Esophagus squamous epithelium (tissue), 4 donors: ENCODE data around the gene SYNE2.

Experiments
- POLR2A ChIP-seq, 4 donors: fragments of 450-650 bp; IDR thresholded peaks; one replicate each; pipeline ENCODE4 v1.6.1; 2017; ENCODE audit warnings: antibody characterized with exemption in 4 of 4, mild to moderate bottlenecking in 4 of 4, moderate library complexity in 3 of 4
- TF ChIP-seq, protein P1 (sequence below), 6 experiments: fragments of 450-650 bp in 4 of 6; fragments of 200-600 bp in 2 of 6; sonication (generic) in 2 of 6; IDR thresholded peaks; one replicate each; pipeline ENCODE4 v1.5.1; 2016 to 2019; ENCODE audit warnings: antibody characterized with exemption in 6 of 6, mild to moderate bottlenecking in 4 of 6, moderate library complexity in 4 of 6

DNA sequence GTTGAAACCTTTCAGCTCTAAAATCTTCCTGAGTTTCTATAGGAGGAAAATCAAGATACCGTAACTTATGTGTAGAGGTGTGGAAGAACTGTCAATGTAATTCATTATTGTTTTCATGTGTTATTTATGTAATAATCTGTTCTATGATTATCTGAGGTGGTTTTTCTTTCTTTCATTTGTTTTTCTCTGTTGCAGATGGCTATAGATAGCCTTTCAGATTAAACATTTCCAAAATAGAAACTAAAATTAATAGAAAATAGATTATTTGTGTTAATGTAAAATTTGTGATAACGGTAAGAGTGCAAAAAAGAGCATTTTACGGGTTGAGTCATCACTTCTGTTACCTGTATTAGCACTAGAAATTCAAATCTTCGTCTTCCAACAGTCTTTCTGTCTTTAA, 128.8 kb downstream of the SYNE2 start:
- TF ChIP-seq, protein P1, sequence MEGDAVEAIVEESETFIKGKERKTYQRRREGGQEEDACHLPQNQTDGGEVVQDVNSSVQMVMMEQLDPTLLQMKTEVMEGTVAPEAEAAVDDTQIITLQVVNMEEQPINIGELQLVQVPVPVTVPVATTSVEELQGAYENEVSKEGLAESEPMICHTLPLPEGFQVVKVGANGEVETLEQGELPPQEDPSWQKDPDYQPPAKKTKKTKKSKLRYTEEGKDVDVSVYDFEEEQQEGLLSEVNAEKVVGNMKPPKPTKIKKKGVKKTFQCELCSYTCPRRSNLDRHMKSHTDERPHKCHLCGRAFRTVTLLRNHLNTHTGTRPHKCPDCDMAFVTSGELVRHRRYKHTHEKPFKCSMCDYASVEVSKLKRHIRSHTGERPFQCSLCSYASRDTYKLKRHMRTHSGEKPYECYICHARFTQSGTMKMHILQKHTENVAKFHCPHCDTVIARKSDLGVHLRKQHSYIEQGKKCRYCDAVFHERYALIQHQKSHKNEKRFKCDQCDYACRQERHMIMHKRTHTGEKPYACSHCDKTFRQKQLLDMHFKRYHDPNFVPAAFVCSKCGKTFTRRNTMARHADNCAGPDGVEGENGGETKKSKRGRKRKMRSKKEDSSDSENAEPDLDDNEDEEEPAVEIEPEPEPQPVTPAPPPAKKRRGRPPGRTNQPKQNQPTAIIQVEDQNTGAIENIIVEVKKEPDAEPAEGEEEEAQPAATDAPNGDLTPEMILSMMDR (IDR thresholded peaks at IDR 0.05) = no peak
- no peak for TF ChIP-seq POLR2A (IDR thresholded peaks at IDR 0.05)
